Left lobe of liver (tissue), 2 donors: Measurements from ENCODE around the gene TRIM63. TPM values are rescaled to one million over a fixed set of nuclear protein-coding genes. Genes with fewer than 3 reads are reported as not detected.

Experiments
- ATAC-seq: fragments of 200-7000 bp; cut with Tn5 transposase; one replicate; pipeline ENCODE4 v1.9.1; 2020; ENCODE audit warnings: mild to moderate bottlenecking, moderate library complexity
- DNase-seq: peaks from one replicate; pipeline ENCODE4 v3.0.0-alpha.2; 2020; ENCODE audit warnings: low spot score
- total RNA-seq: library from RNA; stranded (reverse); gene quantifications from one replicate; pipeline ENCODE4 v1.2.1, GENCODE V29; 2021
- donor health status: DM: no; HTN: no; CAD: no; lungs with moderate emphysema.
- donor health status: DM: no; HTN: yes; CAD: no.

TRIM63 gene
- total RNA-seq, 1 donor from 2014 or later: 0.20 TPM

DNA sequence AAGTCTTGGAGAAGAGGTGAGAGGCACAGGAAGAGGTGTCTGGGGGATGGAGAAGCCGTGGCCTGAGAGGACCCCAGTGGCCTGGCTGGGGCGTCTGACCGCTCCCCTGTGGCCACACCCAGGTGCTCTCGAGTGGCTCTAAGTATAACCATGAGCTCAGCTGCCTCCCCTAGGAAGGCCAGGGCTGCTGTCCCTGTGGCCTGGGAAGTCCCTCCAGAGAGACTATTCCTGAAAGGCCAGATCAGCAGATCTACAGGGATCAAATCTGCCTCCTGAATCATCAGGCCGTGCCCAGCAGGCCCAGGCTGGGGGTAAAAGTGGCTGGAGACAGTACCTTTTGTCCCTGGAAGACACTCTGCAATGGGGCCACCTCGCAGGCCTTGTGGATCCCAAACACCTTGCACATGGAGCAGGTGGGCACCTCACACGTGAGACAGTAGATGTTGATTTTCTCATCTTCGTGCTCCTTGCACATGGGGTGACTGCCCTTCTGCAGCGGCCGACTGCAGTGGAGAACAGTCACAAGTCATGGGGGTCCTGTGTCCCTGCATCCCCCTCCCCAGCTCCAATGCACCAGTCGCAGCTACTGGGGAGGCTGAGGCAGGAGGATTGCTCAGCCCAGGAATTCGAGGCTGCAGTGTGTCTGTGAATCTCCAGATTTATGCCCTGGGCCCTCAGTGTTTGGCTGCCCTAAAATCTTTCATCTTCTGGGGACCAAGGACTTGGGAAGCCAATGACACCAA, 6.4 kb downstream of the TRIM63 start:
- ATAC-seq (no peak), DNase-seq (no peak)

DNA sequence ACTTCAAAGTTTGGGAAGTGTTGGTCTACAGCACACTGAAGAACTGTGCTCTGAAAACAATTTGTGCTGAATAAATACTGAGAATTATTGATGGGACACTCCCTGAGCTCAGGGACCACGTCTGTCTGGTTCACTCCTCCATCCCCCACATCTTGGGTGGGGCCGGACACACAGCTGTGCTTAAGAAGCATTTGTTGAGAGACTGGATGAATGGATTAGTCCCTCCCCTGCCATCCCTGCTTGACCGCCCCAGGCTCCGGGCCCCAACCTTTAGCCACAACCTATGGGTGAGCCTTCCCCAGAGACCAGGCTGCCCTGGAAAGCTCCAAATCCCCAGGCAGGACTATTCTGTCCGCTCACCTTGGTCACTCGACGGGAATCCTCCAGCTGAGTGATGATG, 7.5 kb downstream of the TRIM63 start:
- no peak for DNase-seq
- ATAC-seq: no peak

DNA sequence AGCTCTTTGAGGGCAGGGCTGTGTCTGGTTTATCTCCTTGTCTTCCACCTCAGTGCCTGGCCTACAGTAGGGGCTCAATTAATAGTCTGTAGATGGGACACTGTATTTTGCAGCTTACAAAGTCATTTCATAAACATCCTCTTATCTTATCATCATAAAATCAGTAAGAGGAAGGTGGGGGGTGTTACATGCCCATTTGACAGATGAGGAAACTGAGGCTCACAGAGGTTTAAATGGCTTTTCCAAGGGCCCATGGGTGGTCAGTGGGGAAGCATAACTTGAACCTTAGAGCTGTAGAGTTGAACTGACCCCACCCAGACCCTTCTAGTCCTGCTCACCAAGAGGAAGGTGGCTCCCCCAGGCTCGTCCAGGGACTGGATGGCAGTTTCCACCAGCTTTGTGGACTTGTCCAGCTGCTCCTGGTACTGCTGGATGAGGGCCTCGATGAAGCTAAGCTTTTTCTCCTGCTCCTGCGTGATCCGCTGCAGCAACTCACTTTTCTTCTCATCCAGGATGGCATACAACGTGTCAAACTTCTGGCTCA, 9.3 kb downstream of the TRIM63 start:
- DNase-seq (no peak), ATAC-seq (no peak)

- ATAC-seq (no peak), DNase-seq (no peak)
These were observed 10.2 kb downstream of the TRIM63 start for GRCh38 chr1:26057189-26057588.

GRCh38 chr1:26055041-26055440, 12.4 kb downstream of the TRIM63 start:
- no peak for ATAC-seq

GRCh38 chr1:26053718-26054560, 13.5 kb downstream of the TRIM63 start:
- ATAC-seq: peak; percentile 30
- DNase-seq: no peak

More at GRCh38 chr1:26055041-26055440, 12.4 kb downstream of the TRIM63 start:
- DNase-seq: no peak

DNA sequence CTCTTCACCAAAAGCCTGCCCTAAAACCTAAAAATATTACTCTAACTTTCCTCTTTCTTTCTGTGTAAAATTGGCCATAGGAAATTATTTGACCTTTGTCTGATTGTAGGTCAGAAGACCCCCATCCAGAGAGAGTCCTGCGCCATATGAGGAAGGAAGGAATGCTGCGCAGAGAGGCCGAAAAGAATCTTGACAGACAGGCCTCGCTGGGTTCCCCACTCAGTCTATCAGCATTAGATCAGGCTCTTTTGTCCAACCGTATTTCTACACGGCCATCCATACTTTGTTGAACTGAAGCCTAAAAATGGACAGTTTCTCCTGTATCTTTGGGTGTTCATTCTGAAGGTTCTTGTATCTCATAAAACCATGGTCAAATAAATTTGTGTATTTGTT, 17.2 kb downstream of the TRIM63 start:
- no peak for ATAC-seq
- DNase-seq: no peak

- DNase-seq (no peak), ATAC-seq (no peak)
These were observed 17.7 kb downstream of the TRIM63 start for GRCh38 chr1:26049531-26050247.

- DNase-seq (no peak), ATAC-seq (no peak)
These were observed 20.1 kb downstream of the TRIM63 start for GRCh38 chr1:26047278-26047874.

DNA sequence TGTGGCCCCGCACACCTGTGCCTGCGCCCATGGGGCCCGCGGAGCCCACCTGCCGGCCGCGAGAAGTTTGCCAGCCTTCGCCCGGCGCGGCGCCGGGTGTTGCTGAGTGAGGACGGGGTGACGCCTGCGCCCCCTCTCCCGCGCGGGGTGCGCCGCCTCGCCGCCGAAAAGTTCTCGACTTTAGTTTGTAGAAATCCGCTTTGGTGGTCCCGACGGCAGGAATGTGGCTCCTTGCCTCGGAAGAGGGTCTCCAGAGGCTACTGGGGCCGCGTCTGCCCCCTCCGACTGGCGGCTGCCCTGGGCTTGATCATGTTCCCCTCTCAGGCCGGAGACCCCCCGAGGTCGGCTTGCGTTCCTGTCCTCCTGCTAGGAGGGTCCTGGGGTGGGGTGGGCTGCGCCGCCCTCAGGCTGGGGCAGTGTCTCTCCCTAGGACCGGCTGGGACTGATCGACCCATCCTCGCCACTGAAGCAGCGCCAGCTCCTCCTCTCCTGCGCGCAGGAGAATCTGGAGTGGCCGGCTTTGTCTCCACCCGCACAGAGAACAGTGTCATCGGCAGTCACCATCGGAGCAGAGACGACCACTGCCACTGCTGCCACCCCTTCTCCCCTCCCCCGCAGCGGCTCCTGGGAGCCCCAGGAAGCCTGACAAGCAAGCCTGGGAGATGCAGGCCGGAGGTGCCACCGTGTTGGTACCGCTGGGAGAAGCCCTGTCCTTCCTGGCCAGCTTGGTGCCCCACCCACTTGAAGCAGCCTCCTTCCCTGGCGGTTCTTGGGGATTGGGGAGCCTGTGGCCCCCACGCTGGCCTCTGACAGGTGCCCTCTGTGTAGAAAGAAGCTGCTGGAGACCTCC, 21.0 kb downstream of the TRIM63 start:
- DNase-seq (no peak), ATAC-seq (no peak)

DNA sequence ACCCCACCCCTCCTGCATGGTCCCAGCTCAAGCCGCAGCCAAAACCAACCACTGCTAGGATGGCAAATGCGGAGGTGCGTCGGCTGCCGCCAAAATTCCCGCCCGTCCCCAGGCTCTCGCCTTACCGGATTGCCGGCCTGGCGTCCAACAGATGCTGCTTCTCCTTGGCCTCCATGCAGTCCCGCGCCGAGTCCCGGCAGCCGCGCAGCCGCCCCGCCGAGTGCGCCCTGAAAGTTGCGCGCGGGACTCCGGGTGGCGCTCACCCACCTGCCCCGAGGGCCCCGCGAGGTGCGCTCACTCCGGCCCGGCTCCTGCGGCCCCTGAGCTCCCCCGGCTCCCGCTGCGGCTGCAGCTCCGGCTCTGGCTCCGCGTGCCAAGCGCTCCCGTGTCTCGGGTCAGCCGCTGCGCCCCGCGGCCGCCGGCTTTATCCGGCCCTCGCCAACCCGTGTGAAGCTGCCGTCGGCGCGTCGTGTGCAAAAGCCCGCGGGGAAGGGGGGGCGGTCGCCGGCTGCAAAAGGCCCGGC, 21.6 kb downstream of the TRIM63 start, which contains the start of gene SLC30A2:
TSS of gene SLC30A2 (minus strand) at position 397 of the 524 bp plus-strand sequence. CDS start at position 175, 222 bp downstream.
- no peak for DNase-seq
- peak; percentile 43 for ATAC-seq

DNA sequence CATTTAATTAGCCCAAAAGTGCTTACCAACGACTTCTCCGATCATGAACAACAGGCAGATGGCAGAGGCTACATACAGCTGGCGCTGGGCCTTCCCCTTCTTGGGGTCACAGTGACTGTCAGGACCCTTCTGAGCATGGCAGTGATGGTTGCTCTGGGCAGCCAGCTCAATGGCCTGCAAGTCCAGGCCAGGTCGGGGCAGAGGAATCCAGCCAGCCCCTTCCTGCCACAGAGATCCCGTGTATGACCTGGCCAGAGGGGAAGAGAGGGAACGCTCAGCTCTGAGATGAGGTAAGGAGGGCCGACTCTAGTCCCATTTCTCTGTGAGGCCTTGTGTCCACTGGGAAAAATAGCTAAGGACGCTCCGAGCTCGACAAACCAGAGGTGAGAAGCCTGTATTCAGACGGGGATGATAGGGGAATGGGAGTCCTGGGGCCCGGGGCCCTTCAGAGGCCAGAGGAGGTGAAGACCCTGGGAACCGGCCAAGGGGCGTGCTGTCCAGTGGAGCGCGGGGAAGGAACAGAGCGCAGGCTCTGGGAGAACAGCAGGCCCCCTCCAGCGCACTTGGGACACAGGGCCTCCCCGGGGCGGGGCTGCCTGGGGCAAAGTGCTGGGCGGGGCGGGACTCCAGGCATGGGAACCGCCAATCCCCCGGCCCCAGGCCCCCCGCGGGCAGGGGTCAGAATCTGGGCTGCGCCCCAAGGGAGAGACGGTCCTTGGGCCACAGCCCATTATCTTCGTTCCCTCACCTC, 22.3 kb downstream of the TRIM63 start:
- DNase-seq: no peak

GRCh38 chr1:26044414-26044813, 23.0 kb downstream of the TRIM63 start:
- no peak for DNase-seq

More for the DNA sequence above, 22.3 kb downstream of the TRIM63 start:
- ATAC-seq: peak; percentile 45

GRCh38 chr1:26043765-26044164, 23.7 kb downstream of the TRIM63 start:
- DNase-seq (no peak), ATAC-seq (no peak)

More at GRCh38 chr1:26044414-26044813, 23.0 kb downstream of the TRIM63 start:
- no peak for ATAC-seq

GRCh38 chr1:26041978-26042377, 25.5 kb downstream of the TRIM63 start:
- no peak for DNase-seq
- ATAC-seq: no peak

DNA sequence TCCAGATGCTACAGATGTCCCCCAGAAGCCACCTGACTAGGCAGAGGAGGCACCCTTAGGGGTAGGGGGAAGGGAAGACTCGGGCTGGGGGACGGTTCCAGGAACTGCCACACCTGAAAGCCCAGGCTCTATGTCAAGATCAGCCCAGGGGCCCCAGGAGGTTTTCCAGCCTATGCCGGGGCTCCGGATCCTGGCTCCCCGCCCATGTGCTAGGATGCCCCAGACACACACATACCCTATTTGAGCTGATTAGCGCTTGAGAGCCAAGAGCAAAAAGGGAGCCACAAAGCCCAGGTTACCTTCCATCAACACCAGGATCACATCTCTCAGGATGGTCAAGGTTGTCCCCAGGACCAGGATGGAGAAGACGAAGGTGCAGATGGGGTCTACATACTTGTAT, 26.0 kb downstream of the TRIM63 start:
- DNase-seq: no peak
- ATAC-seq: no peak

- no peak for ATAC-seq
- no peak for DNase-seq
These were observed 28.5 kb downstream of the TRIM63 start for GRCh38 chr1:26038904-26039303.

- no peak for DNase-seq
- no peak for ATAC-seq
These were observed 29.0 kb downstream of the TRIM63 start for GRCh38 chr1:26038477-26038876.

- ATAC-seq (no peak), DNase-seq (no peak)
These were observed 29.5 kb downstream of the TRIM63 start for GRCh38 chr1:26037904-26038303.
